M059J (cell line): ENCODE measurements around the gene HYI. TPM values are rescaled to one million over a fixed set of nuclear protein-coding genes. Genes with fewer than 3 reads are reported as not detected.
"Not testable (repeated sequence)": the region's sequence is repeated elsewhere in the genome, so short reads cannot be mapped to it uniquely, and the experiment has no call there.

Experiments used
- DNase-seq: peaks from one replicate; pipeline ENCODE4 v3.0.0-alpha.2; 2012; ENCODE audit warnings: low read depth
- total RNA-seq: library from RNA; depleted of rRNA; stranded (reverse); fragments of >200 nt; shearing (Covaris generic); gene quantifications from 2 replicates; pipeline ENCODE4 v1.2.3, GENCODE V29; 2014

Gene HYI
- total RNA-seq, 1 experiment from 2014 or later: 50.9 TPM

DNA sequence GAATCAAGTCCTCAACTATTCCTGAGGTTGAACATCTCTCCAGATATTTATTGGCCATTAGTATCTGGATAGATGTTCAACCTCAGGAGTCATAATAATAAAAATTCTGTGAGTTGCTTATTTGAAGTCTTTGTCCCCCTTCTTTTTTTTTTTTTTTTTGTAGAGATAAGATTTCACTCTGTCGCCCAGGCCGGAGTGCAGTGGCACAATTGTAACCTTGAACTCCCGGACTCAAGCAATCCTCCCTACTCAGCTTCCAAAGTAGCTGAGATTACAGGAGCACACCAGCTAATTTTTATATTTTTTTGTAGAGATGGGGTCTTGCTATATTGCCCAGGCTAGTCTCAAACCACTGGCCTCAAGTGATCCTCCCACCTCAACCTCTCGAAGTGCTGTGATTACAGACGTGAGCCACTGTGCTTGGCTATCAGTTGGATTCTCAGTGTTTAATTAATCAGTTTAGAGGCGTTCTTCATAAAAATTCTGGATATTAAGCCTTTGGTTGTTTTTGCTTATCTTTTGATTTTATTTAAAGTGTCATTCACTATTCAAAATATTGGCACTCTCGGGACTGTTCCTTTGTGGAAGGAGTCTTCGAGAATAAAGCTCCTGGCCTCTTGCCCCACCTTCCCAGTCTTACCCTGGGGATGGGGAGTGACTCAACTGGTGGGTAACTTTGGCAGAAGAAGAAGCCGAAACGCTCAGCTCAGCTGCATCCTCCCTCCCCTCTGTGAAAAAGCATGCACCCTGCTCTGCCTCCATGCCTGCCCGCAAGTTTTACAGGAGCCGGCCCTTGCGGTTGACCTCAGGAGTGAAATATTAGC is 11.2 kb upstream of the HYI start:
- DNase-seq: peak; percentile 86

- no peak for DNase-seq
These were observed 9.7 kb upstream of the HYI start for GRCh38 chr1:43463479-43463878.

- DNase-seq: peak; percentile 55
These were observed 7.4 kb upstream of the HYI start for GRCh38 chr1:43460988-43461693.

DNA sequence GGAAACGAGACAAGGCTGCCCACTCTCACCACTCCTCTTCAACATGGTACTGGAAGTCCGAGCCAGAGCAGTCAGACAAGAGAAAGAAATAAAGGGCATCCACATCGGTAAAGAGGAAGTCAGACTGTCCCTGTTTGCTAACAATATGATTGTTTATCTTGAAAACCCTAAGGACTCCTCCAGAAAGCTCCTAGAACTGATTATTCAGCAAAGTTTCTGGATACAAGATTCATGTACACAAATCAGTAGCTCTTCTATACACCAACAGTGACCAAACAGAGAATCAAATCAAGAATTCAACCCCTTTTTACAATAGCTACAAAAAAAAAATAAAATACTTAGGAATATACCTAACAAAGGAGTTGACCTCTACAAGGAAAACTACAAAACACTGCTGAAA is 4.6 kb upstream of the HYI start:
- DNase-seq: not testable (repeated sequence)

DNA sequence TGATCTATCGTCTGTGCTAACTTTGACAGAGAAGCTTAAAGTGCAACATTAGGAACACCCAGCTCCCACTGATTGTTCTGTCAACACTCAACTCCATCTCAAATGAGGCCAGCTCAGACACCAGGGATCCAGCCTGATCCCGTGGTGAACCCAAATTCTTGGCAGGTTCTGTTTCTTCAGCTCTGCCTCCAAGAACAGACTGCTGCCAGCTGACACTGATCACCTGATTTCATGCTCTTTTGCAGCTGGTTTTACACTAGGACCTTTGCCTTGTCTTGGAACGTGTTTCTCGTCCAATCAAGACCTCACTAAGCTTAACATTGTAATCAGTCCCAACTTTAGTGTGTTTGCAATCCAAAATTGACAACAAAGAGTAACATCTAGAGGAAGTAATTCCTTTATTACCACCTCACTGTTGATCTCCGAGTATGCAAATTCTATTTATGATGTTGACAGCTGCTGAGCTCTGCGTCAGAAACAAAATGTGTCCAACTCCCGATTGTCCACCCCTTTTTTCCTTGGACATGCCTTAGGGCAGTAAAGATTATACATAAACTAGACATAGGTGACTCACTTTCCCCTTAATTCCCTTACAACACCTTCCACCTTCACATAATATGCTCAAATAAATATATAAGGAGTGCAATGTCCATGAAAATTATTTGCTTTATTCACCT is 1.6 kb upstream of the HYI start:
- DNase-seq: no peak

DNA sequence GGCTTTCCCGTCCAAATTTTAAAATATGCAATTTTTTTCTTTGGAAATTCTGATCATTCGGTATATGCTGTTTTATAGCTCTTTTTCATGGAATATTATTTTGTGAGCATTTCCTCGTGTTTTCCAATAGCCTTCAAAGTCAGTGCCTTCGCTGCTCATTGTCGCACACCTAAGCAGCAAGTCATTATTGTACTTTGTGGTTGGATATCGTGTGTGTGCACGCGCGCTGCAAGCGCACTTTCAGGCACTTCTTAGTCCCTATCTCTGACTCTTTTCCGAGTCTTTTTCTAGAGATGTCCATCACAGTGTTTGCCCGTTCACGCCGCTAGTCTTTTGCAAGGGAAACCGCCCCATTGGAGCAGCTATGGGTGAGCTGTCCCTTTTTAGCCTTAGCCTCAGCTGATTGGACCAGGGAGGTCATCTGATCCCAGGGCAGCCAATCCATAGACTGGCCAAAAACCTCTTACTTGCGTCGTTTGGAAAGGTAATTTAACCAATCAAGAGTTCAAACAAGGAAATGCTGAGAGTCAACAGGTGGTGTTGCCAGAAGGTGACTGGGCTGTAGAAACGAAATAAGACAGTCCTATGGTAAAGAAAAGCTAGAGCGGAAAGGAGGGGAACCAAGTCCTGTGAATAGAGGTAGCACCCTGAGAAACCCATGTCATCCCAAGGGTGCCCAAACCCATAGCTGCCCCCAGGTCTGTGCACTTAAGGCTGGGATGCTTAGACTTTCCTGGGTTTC is 710 bp upstream of the HYI start:
- DNase-seq: peak; percentile 77

GRCh38 chr1:43452789-43453441 is 816 bp downstream of the HYI start:
- DNase-seq: peak; percentile 73

GRCh38 chr1:43451701-43452532 is 1.8 kb downstream of the HYI start:
- DNase-seq: no peak

DNA sequence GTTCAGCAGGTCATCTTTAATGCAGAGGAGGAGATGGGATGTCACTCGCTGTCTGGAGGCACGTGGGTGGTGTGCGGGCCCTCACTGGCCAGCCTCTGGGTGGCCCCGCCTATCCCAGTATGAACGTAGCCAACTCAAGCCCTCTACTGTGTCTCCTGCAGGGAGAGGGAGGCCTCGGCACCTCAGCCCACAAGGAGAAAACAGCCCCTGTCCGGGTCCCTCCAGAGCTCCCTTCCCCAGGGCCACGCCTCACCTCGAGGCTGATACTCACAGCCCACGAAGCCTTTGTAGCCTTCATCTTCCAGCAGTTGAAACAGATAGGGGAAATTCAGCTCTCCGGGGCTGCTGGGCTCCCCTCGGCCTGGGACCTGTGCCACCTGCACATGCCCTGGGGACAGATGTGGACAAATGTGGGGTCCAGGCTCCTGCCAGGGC is 2.6 kb downstream of the HYI start:
- no peak for DNase-seq

GRCh38 chr1:43450251-43450941 is 3.3 kb downstream of the HYI start:
- peak; percentile 41 for DNase-seq

- no peak for DNase-seq
These were observed 4.0 kb downstream of the HYI start for GRCh38 chr1:43449708-43450069.

GRCh38 chr1:43448955-43449707 is 4.6 kb downstream of the HYI start:
- DNase-seq: no peak

GRCh38 chr1:43447891-43448708 is 5.6 kb downstream of the HYI start:
- peak; percentile 44 for DNase-seq

- DNase-seq: no peak
These were observed 6.6 kb downstream of the HYI start for GRCh38 chr1:43446881-43447835.

DNA sequence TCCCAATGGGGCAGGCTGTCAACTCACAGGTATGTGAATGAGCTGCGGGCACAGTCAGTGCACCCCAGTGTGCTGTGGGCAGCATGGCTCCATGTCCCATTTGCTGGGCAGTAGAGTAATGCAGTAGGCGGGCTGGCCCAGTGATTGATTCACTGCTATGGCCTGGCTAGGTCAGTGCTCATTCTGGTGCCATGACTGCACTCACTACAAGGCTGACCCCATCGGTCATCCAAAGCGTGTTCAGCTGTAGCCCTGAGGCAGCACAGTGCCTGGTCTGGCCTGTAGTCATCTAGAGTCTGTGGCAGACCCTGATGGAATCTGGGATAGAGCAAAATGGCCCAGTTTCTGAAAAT is 7.4 kb downstream of the HYI start:
- no peak for DNase-seq

GRCh38 chr1:43445606-43446387 is 7.9 kb downstream of the HYI start:
- no peak for DNase-seq
